PC-9 (cell line): ENCODE results near the gene MNT.

Source experiments
- EZH2 ChIP-seq: fragments of 200-600 bp; sonication (generic); IDR thresholded peaks from 2 replicates; pipeline ENCODE4 v1.8.0; 2017; ENCODE audit warnings: antibody characterized with exemption, low read depth
- TF ChIP-seq, protein P1 (sequence below): fragments of 200-600 bp; sonication (generic); conservative IDR thresholded peaks from 2 replicates; pipeline ENCODE4 v1.6.1; 2017; ENCODE audit warnings: mixed run types, antibody characterized with exemption, mild to moderate bottlenecking, moderate library complexity

DNA sequence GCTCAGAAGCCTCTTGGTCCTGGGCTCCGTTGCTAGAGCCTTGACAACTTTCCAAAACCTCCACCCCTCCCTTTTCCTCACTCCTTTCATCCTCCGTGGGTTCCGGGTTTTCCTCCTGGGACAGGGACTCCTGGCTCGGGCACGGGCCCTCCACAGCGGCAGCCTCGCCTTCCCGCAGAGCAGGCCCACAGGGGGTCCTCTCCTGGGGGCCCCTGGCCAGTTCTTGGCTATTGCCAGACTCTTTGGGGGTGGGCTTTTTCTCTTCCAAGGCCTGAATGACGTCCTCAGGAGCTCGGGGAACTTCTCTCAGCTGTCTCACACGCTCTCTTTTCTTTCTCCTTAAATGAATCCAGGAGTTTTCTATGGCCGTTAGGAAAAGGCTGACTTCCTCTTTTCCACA is 19.3 kb upstream of the MNT start:
- TF ChIP-seq, protein P1, sequence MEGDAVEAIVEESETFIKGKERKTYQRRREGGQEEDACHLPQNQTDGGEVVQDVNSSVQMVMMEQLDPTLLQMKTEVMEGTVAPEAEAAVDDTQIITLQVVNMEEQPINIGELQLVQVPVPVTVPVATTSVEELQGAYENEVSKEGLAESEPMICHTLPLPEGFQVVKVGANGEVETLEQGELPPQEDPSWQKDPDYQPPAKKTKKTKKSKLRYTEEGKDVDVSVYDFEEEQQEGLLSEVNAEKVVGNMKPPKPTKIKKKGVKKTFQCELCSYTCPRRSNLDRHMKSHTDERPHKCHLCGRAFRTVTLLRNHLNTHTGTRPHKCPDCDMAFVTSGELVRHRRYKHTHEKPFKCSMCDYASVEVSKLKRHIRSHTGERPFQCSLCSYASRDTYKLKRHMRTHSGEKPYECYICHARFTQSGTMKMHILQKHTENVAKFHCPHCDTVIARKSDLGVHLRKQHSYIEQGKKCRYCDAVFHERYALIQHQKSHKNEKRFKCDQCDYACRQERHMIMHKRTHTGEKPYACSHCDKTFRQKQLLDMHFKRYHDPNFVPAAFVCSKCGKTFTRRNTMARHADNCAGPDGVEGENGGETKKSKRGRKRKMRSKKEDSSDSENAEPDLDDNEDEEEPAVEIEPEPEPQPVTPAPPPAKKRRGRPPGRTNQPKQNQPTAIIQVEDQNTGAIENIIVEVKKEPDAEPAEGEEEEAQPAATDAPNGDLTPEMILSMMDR: no peak
- TF ChIP-seq EZH2: no peak
